Uterus (tissue), 4 donors: ENCODE results near the gene SERP2. TPM values are rescaled to one million over a fixed set of nuclear protein-coding genes. Genes with fewer than 3 reads are reported as not detected.

Source experiments
- DNase-seq, 2 donors: peaks; one replicate each; pipeline ENCODE4 v3.0.0-alpha.2; 2019 to 2020
- H3K27ac ChIP-seq, 2 donors: fragments of 200-600 bp; sonication (generic); 1 replicate in 1 of 2; 2 replicates in 1 of 2; pipeline ENCODE4 v1.5.1; 2016 to 2018
- H3K27me3 ChIP-seq, 2 donors: fragments of 200-600 bp; sonication (generic); one replicate each; pipeline ENCODE4 v1.5.1; 2018 to 2019; ENCODE audit warnings: control low read depth in 1 of 2
- H3K36me3 ChIP-seq, 2 donors: fragments of 200-600 bp; sonication (generic); one replicate each; pipeline ENCODE4 v1.5.1; 2019; ENCODE audit warnings: control low read depth in 1 of 2
- H3K4me1 ChIP-seq, 2 donors: fragments of 200-600 bp; sonication (generic); one replicate each; pipeline ENCODE4 v1.5.1; 2018 to 2019; ENCODE audit warnings: control low read depth in 1 of 2
- H3K4me3 ChIP-seq, 2 donors: fragments of 200-600 bp; sonication (generic); 1 replicate in 1 of 2; 2 replicates in 1 of 2; pipeline ENCODE4 v1.5.1; 2018 to 2019; ENCODE audit warnings: mild to moderate bottlenecking in 1 of 2
- H3K9me3 ChIP-seq, 2 donors: fragments of 200-600 bp; sonication (generic); one replicate each; pipeline ENCODE4 v1.5.1; 2019; ENCODE audit warnings: control low read depth in 1 of 2
- POLR2A ChIP-seq, 2 donors: fragments of 450-650 bp; IDR thresholded peaks; one replicate each; pipeline ENCODE4 v1.6.1; 2016; ENCODE audit warnings: antibody characterized with exemption in 2 of 2, mild to moderate bottlenecking in 1 of 2, moderate library complexity in 1 of 2
- intact Hi-C: fragments of 100-400 bp; cut with DNase I; formaldehyde crosslinking; loops from one replicate; pipeline ENCODE4 v1.15.1; 2023; ENCODE audit warnings: low total_unique reads
- total RNA-seq, 4 donors: library from RNA; depleted of rRNA in 3 of 4; stranded (reverse); fragments of >200 nt in 3 of 4; gene quantifications; one replicate each; pipeline versions ENCODE4 v1.1.0 to v1.2.4, GENCODE V29; 2014 to 2023
- TF ChIP-seq, protein P1 (sequence below), 4 experiments: fragments of 200-600 bp in 2 of 4; fragments of 450-650 bp in 2 of 4; sonication (generic) in 2 of 4; IDR thresholded peaks; one replicate each; pipeline ENCODE4 v1.5.1; 2016 to 2019; ENCODE audit warnings: antibody characterized with exemption in 4 of 4, mild to moderate bottlenecking in 2 of 4, moderate library complexity in 1 of 4
- donor health status: DM: yes; HTN: yes; CAD: no.

The SERP2 gene
- total RNA-seq, 4 donors from 2014 or later = 0.77 to 12.6 (median 5.9) TPM

- DNase-seq = no peak
- Histone ChIP-seq H3K27ac (no peak overlapping the region), H3K4me3 (no peak overlapping the region), H3K9me3 (no peaks in the 10 kb centered on the region), H3K36me3 (no peaks in the 10 kb centered on the region), H3K27me3 (no peaks in the 10 kb centered on the region), H3K4me1 (no peaks in the 10 kb centered on the region)
- intact Hi-C loops = no loop called here
- no peak for TF ChIP-seq POLR2A (IDR thresholded peaks at IDR 0.05)
- TF ChIP-seq, protein P1, sequence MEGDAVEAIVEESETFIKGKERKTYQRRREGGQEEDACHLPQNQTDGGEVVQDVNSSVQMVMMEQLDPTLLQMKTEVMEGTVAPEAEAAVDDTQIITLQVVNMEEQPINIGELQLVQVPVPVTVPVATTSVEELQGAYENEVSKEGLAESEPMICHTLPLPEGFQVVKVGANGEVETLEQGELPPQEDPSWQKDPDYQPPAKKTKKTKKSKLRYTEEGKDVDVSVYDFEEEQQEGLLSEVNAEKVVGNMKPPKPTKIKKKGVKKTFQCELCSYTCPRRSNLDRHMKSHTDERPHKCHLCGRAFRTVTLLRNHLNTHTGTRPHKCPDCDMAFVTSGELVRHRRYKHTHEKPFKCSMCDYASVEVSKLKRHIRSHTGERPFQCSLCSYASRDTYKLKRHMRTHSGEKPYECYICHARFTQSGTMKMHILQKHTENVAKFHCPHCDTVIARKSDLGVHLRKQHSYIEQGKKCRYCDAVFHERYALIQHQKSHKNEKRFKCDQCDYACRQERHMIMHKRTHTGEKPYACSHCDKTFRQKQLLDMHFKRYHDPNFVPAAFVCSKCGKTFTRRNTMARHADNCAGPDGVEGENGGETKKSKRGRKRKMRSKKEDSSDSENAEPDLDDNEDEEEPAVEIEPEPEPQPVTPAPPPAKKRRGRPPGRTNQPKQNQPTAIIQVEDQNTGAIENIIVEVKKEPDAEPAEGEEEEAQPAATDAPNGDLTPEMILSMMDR (IDR thresholded peaks at IDR 0.05) = no peak
Measured at GRCh38 chr13:44413095-44413494, 39.5 kb downstream of the SERP2 start.

GRCh38 chr13:44414716-44415115 lies 41.1 kb downstream of the SERP2 start:
- H3K4me1 ChIP-seq = no peaks in the 10 kb centered on the region
- no peak for TF ChIP-seq POLR2A (IDR thresholded peaks at IDR 0.05)
- TF ChIP-seq, protein P1 (IDR thresholded peaks at IDR 0.05) = no peak
- intact Hi-C loops = no loop called here
- H3K36me3 ChIP-seq = no peaks in the 10 kb centered on the region
- no peaks in the 10 kb centered on the region for H3K27me3 ChIP-seq
- no peak for DNase-seq
- H3K9me3 ChIP-seq = no peaks in the 10 kb centered on the region
- H3K27ac ChIP-seq = no peak overlapping the region
- H3K4me3 ChIP-seq = no peak overlapping the region

GRCh38 chr13:44415815-44416214 lies 42.2 kb downstream of the SERP2 start:
- Histone ChIP-seq H3K4me3 (no peak overlapping the region), H3K27me3 (no peaks in the 10 kb centered on the region), H3K27ac (no peak overlapping the region), H3K9me3 (no peaks in the 10 kb centered on the region), H3K36me3 (no peaks in the 10 kb centered on the region), H3K4me1 (no peaks in the 10 kb centered on the region)
- no peak for DNase-seq
- TF ChIP-seq POLR2A (IDR thresholded peaks at IDR 0.05) = no peak
- TF ChIP-seq, protein P1 (IDR thresholded peaks at IDR 0.05) = no peak
- intact Hi-C loops = no loop called here

- Histone ChIP-seq H3K27me3 (no peaks in the 10 kb centered on the region), H3K4me1 (no peaks in the 10 kb centered on the region), H3K9me3 (no peaks in the 10 kb centered on the region), H3K4me3 (no peak overlapping the region), H3K36me3 (no peaks in the 10 kb centered on the region), H3K27ac (no peak overlapping the region)
- intact Hi-C loops = no loop called here
- TF ChIP-seq, protein P1 (IDR thresholded peaks at IDR 0.05) = no peak
- no peak for TF ChIP-seq POLR2A (IDR thresholded peaks at IDR 0.05)
- DNase-seq = no peak
Measured at GRCh38 chr13:44416301-44416700, 42.7 kb downstream of the SERP2 start.

DNA sequence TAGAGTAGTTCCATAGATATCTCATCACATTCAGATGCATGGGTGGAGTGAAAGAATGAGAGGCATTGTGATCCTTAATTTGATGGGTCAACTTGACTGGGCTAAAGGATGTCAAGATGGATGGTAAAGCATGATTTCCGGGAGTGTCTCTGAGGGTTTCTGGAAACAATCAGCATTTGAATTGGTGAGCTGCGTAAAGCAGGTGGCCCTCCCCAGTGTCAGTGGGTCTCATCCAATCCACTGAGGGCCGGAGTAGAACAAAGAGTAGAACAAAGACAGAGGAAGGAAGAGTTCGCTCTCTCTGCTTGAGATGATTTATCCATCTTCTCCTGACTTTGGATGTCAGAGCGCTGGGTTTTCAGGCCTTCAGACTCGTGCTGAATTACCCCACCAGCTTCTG lies 43.1 kb downstream of the SERP2 start:
- DNase-seq = no peak
- no peak overlapping the region for H3K27ac ChIP-seq
- intact Hi-C loops = no loop called here
- no peaks in the 10 kb centered on the region for H3K36me3 ChIP-seq
- no peaks in the 10 kb centered on the region for H3K27me3 ChIP-seq
- no peaks in the 10 kb centered on the region for H3K9me3 ChIP-seq
- H3K4me1 ChIP-seq = no peaks in the 10 kb centered on the region
- no peak overlapping the region for H3K4me3 ChIP-seq
- TF ChIP-seq, protein P1 (IDR thresholded peaks at IDR 0.05) = no peak
- TF ChIP-seq POLR2A (IDR thresholded peaks at IDR 0.05) = no peak
